SKM-1 treated with dmso at 0.1 percent for 144 hours (cell line): Measurements from ENCODE around the gene AK2.
"Not testable (repeated sequence)": the region's sequence is repeated elsewhere in the genome, so short reads cannot be mapped to it uniquely, and the experiment has no call there.

Source experiments
- DNase-seq: peaks from one replicate; lab custom pipeline; 2025; ENCODE audit not compliant: unreplicated experiment; lab: John Stamatoyannopoulos, UW

The AK2 gene

DNA sequence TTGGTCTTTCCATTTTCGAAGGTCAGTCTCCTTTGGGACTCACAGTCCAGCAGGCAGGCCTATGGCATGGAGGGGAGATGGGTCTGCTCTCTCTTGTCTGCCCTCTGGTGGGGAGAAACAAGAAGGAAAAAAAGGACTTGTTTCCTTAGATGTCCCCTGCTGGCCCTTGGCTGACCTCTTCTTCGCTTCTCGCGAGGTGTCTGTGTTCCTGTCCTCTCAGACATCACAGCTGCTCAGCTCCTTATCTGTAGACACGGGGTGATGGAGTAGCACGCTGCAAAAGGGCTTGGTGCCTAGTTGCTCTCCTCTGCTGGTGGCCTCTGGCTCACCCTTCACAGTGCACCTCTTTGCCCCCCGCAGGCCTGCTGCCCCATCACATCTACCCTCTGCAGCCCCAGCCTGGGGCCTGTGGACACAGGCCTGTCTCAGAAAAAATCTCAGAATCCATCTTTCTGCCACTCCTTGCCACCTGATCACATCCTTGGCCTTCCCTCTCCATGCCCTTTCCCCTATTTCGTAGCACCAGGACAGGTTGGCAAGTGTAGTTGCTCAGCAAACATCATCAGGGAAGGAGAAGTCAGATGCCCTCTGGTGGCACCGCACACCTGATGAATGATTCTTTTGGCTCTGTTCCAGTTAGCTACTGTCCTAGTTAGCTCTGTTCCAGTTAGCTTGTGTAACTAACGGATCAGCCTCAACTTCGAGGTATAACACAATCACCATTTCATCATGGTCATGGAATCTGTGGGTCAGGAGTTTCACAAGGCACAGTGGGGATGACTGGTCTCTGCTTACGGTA lies 18.7 kb upstream of the AK2 start:
- DNase-seq, result peak; percentile 89

DNA sequence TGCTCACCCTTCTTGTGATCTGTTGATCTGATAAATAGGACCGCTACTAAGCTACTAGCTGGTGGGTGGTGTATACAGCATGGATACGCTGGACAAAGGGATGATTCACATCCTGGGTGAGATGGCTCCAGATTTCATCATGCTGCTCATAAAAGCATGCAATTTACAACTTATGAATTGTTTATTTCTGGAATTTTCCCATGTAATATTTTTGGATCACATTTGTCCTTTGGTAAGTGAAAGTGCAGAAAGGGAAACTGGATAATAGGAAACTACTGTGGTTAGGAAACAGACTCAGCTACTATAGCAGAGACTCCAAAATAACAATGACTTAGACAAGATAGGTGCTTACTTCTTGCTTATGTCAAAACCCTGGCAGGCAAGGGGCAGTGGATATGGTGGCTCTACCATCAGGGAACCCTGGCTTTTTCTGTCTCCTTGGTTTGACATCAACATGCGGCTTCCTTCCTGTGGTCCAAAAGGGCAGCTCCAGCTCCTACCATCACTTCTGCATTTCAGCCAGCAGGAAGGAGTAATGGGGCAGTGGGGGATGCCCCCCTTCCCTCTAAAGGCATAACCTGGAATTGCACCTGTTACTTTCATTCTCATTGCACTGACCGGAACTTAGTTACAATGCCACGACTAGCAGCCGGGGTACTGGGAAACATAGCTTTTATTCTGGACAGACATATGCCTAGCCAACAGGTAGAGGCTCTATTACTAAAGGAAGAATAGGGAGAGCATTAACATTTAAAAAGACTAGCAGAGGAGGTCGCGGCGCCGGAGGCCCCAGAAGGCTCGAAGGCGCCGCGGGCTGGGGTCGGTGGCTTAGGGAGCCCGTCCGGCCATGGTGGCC lies 13.8 kb upstream of the AK2 start:
- DNase-seq, result peak; percentile 77

DNA sequence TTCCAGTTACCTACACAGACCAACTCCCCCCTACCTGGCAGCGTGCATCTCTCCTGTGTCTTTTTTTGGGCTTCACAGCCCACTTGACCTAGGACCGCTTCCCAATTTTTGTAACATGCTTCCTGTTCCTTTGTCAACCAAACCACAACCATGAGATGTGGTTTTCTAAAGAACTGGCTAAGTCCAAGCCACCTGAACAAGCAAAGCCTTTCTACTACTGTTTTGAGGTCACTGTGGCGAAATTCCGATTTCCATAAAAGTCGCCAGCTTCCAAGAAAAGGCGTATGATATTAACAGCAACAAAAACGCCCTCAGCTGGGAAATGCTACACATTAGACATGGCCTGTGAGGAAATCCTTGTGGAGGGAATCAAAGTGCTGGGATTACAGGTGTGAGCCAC lies 12.7 kb upstream of the AK2 start:
- DNase-seq, result peak; percentile 63

DNA sequence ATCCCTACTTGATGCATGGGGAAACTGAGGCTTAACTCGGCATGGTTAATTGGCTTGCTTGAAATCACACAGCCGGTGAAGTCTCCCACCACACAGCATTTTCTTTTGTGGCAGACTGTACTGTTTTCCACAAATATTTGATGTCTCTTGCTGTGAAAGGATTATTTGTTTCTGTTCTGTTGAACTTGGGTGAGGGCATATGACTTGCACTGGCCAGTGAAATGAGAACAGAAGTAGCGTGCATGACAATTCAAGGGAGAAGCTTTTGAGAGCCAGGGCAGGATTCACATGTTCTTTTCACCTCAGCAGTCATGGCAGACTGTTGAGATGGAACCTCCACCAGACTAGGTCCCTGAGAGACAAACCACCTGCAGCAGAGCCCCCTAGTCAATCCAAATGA lies 11.7 kb upstream of the AK2 start:
- DNase-seq, result no peak

DNA sequence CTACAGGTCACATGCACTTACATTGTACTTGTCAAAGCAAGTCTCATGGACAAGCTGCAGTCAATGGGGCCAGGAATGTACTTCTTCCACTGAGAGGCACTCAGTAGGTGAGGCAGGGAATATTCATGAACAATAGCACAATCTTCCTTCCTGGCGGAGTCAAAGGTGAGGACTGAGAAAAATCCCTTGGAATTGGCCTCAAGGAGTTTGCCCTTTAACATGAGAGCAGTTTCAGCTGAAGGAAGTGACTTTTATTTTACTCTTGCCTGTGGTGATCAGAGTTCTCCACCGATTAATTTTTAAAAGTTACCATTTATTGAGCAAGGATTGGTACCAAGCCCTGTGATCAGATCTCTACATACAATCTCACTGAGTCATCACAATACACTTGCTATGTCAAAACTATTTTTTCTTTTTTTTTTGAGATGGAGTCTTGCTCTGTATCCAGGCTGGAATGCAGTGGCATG lies 11.2 kb upstream of the AK2 start:
- DNase-seq, result no peak

DNA sequence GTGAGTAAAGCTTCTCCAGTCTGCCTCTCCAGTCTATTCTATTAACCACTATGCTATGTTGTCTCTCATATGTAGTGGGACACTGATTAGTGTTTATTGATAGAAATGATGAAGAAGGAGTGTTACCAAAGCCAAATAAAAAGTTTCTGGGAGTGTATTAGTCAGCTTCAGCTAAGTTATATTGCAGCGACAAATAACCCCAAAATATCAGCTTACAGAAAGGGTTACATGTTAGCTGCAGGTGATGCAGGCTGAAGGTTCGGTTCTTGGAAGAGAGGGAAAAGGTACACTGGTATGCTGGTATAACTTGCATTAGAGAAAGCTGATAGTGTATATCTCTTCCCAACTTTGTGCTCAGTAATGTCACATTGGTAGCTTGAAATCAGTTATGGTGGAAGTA lies 10.6 kb upstream of the AK2 start:
- DNase-seq, result no peak

DNA sequence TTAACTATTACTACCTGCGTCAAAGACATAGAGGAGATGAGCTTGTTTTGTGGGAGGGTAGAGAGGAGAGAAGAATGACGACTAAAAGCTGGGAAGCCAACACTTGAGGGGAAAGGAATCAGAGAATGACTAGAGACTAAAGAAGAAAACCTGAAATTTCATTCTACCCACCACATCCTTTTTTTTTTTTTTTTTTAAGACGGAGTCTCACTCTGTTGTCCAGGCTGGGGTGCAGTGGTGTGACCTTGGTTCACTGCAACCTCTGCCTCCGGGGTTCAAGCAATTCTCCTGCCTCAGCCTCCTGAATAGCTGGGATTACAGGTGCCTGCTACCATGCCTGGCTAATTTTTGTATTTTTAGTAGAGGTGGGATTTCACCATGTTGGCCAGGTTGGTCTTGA lies 9.6 kb upstream of the AK2 start:
- not testable (repeated sequence) for DNase-seq

DNA sequence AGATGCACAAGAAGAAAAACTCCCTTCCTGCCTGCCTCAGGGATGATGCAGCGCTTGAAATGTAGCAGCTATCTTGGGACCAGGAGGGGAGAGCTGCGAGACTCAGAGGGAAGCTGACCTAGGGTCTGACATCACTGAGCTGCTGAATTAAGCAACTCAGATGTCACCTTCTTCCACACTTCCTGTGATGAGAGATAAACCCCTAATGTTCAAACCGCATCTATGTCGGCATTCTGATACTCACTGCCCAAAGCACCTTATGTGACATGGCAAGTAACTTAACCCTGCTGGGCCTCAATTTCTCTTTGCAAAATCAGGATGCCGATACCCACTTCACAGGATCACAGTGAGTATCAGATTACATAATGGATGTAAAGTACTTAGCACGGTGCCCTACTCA lies 9.1 kb upstream of the AK2 start:
- peak; percentile 90 for DNase-seq

DNA sequence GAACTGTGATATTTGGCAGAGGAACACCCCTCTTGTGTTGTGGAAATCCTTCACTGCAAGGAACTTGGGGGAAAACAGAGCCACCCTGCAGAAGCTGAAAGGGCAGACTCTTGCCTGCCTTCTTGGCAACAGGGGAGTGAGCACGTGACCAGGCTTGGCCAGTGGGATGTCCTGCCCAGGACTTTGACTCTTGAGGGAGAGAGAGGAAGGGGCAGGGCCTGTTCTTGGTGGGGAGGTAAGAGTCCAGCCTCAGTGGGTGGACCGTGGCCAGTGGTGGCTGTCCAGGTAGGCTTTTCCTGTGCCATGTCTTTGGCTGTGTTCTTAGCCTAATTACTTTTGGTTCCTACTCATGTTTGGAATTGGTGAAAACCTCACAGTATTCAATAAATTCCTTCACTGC lies 8.6 kb upstream of the AK2 start:
- no peak for DNase-seq

DNA sequence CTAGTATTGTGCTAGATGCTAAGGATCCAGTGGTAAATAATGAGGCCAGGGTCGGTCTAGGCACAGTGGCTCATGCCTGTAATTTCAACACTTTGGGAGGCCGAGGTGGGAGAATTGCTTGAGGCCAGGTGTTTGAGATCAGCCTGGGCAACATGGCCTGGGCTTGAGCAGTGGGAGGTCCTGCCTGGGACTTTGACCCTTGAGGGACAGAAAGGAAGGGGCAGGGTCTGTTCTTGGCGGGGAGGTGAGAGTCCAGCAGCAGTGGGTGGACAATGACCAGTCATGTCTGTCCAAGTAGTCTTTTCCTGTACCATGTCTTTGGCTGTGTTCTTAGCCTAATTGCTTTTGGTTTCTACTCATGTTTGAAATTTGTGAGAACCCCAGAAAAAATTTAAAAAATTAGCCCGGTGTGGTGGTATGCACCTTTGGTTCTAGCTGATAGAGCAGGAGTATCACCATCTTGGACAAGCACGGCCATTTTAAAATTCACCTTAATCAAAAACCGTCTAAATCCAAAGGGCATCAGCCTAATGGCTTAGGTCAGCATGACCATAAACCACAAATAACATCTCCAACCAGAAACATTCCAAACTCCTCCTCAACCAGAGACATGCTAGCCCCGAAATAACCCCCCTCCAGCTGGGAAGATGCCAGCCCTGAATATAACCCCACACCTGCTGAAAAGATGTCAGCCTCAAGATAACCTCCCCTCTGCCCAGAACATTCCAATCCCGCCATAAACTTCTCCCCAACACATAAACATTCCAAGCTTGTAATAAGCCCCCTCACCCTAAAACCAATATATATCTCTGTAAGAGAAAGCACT lies 6.8 kb upstream of the AK2 start:
- no peak for DNase-seq

DNA sequence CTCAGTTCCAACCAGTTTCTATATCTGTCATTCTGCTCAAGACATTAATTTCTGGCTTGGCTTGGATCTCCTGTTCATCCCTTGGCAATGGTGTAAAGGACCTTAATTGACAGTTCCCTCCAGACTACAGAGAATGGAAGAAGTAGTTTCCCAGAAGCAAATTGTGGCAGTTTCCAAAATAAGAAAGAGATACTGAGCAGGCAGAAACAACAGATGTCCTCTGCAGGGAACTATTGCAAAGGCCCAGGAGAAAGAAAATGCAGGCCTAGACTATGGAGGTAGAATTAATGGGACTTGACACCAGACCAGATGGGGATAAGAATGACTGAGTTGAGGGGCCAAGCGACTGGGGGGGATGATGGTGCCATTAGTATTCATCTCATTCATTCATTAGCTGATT lies 6.1 kb upstream of the AK2 start:
- no peak for DNase-seq

DNA sequence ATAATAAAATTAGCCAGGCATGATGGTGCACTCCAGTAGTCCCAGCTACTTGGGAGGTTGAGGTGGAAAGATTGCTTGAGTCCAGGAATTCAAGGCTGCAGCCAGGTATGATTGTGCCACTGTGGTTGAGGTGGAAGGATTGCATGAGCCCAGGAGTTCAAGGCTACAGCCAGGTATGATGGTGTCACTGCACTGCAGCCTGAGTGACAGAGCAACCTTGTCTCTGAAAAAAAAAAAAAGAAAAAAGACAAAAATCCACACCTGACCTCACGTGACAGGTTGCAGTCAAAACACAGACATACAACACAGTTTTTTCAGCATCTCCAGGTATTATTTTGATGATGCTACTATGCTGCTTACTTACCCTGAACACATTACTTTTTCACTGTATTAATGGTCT lies 4.3 kb upstream of the AK2 start:
- DNase-seq, result no peak

DNA sequence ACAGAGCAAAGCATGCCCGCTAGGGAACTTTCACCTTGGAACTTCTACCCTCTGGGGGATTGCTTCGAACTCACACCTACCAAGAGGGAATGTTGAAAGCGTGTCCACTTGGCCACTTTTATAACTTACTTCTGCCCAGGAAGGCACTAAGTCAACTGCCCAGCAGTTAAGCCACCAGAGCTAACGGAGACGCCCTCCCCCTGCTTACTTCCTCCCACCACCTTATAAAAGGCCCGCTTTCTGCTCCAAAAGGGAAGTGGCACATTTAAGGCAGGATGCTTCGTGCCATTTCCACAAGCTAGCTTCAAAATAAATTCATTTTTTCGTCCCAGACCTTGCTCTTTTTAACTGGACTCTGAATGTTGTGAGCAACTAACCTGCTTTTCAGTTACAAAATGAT lies 3.2 kb upstream of the AK2 start:
- peak; percentile 83 for DNase-seq

DNA sequence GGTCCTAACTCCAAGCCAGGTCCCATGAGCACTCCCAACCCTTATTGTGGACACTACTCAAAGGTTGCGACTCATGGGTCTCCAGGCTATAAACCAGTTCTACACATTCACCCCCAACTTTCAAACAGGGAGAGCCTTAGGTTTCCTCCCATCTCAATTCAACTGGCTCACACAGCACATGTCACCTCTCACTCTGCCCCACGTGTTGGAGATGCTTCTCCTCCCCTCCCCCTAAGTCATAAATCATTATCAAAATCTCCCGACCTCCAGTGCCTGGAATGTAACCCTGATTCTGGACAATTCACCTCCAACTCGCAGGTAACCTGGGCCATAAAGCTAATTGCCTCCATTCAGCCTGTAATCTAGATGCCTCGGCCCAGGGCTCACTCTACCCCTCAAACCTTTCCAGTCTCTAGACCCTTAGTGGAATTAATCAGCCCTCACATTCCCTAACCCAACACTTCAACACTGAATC lies 595 bp downstream of the AK2 start:
- DNase-seq, result no peak

DNA sequence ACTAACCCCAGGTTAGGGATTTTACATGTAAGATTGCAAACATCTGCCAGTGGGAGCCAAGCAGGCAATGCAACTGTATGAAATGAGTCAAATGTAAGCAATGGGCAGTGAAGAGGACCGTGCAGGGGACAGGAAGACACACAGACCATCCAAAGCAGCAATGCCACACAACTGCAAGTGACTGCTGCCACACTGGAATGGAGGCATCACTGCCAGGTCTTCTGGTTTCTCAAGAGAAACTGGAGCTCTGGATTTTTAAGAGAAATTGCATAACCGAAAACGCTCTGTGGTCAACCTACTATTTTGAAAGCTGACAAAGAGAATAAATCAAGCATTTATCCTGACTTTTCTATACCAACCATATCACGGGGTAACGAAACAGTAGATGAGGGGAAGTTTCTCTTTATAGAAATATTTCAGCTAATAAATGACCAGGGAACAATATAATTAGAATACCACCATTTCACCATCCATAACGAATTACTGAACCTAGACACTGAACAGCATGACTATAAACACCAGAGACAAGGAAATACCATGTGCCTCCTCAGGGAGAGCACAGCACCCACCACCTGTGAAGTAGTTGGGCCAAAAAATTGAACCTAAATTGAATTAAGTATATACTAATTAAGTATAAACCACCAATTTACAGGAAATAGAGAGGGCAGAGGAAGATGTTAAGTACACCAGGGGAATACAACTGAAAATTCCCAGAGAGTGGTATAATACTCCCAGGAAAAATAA lies 4.4 kb downstream of the AK2 start:
- peak; percentile 73 for DNase-seq

DNA sequence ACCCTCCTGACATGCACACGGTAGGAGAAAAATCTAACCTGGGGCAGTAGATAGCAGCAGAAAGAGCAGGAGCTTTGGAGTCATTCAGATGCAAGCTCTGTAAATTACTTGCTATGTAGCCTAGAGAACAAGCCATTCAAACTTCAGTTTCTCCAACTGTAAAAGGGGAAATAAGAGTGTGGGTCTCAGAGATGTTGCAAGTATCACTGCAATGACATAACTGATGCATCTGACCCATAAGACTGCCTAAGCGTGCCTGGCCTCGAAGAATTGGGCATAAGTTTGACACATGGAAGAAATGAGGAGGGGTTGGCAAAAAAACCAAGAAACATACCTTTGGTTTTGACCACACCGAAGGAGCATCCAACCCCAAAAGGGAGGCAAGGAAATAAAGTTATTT lies 5.2 kb downstream of the AK2 start:
- DNase-seq, result peak; percentile 81

DNA sequence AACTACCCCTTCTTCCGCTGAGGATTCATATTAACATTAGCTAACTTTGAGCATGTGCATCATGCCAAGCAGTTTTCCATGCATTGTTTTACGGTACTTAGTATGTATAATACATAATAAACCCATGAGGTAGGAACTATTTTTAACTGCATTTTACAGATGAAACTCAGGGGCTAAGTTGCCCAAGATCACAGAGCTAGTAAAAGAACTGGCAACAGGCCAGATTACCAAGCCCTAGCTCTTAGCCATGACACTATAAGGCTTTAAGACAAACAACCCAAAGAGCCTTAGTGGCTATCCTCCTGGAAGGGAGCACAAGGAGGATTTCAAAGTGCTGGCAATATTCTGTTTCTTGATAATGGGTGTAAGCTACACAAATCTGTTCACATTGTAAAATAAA lies 6.1 kb downstream of the AK2 start:
- DNase-seq, result no peak

DNA sequence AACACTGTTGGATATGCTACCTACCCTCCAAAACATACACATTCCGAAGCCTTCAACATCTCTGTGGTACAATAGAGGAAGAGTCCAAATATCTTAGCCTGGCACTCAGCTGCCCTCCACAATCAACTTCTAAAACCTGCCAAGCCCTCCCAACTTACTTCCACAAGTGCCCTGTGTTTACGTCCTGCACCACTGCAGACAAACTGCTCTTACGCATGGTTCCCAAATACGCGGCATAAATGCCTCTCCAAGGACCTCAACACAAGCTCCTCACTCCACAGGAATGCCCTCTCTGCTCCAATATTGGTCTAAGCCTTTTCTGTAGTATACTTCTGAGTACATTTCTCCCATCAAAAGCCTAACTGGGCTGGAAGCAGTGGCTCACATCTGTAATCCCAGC lies 6.8 kb downstream of the AK2 start:
- DNase-seq, result no peak

DNA sequence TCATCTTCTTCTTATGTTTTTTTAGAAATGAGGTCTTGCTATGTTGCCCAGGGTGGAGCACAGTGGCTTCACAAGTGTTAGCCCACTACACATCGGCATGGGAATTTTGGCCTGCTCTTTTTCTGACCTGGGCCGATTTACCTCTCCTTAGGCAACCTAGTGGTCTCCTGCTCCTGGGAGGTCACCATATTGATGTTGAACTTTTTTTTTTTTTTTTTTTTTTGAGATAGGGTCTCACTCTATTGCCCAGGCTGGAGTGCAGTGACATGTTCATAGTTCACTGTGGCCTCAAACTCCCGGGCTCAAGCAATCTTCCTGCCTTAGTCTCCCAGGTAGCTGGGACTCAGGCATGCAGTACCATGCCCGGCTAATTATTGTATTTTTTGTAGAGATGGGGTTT lies 7.5 kb downstream of the AK2 start:
- DNase-seq, result no peak

DNA sequence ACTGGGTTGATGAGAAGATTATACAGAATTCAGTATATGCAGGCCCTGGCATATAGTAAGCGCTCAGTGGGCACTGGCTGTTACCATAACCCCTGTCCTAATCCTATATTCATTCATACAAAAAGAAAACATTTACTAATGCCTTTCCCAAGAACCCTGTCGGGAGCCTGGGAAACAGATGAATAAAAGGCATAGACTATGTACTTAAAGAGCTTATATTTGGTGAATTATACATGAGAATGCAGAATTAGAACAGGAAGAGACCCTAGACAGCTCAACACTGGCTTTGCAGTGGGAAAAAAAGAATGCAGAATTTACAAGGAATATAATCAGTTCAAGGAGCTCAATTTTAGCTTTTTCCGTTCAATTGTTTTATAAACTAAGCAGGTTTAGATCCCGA lies 10.9 kb downstream of the AK2 start:
- no peak for DNase-seq

DNA sequence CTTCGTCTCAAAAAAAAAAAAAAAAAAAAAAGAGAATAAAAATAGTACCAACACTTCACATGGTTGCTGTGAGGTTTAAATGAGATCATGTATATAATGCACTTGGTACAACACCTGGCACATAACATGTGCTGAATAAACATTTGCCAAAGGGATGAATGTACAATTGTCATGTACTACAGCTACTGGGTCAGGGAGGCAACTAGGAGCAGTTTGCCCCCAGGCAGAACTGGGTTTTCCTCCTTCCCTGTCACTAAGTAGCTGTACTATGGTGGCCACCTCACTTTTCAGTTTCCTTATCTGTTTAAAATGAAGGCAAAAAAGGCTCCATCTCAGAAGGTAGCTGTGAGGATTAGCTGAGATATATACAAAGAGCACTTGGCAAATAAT lies 11.5 kb downstream of the AK2 start:
- DNase-seq, result no peak
